H9 (cell line): Measurements from ENCODE around the gene NTF3. TPM values are rescaled to one million over a fixed set of nuclear protein-coding genes. Genes with fewer than 3 reads are reported as not detected.

ENCODE experiments used
- DNase-seq: peaks from one replicate; pipeline ENCODE4 v3.0.0-alpha.2; 2017
- H2AFZ ChIP-seq: one replicate; pipeline ENCODE4 v1.6.1; 2013; ENCODE audit warnings: mild to moderate bottlenecking, low read length, control low read depth, moderate library complexity
- H2AK5ac ChIP-seq: 2 replicates; pipeline ENCODE4 v1.6.1; 2013; ENCODE audit warnings: low read length, control low read depth, mixed read lengths; ENCODE audit not compliant: insufficient read length
- H2BK120ac ChIP-seq: one replicate; pipeline ENCODE4 v1.6.1; 2013; ENCODE audit warnings: low read depth, mild to moderate bottlenecking, low read length, control low read depth, inconsistent platforms; ENCODE audit not compliant: poor library complexity, severe bottlenecking
- H2BK12ac ChIP-seq: 2 replicates; pipeline ENCODE4 v1.6.1; 2013; ENCODE audit warnings: low read length, control low read depth, mixed read lengths, low read depth; ENCODE audit not compliant: insufficient read length
- H2BK15ac ChIP-seq: 2 replicates; pipeline ENCODE4 v1.6.1; 2013; ENCODE audit warnings: low read depth, low read length, control low read depth
- H2BK20ac ChIP-seq: one replicate; pipeline ENCODE4 v1.6.1; 2013; ENCODE audit warnings: low read depth, mild to moderate bottlenecking, low read length, control low read depth, inconsistent platforms; ENCODE audit not compliant: poor library complexity, severe bottlenecking
- H2BK5ac ChIP-seq: 2 replicates; pipeline ENCODE4 v1.6.1; 2013; ENCODE audit warnings: low read length, control low read depth, mixed read lengths; ENCODE audit not compliant: insufficient read length
- H3K14ac ChIP-seq: 2 replicates; pipeline ENCODE4 v1.6.1; 2013; ENCODE audit warnings: low read length, control low read depth; ENCODE audit not compliant: insufficient read depth
- H3K18ac ChIP-seq: 2 replicates; pipeline ENCODE4 v1.6.1; 2013; ENCODE audit warnings: low read depth, mild to moderate bottlenecking, mixed read lengths, low read length, control low read depth; ENCODE audit not compliant: insufficient read length
- H3K23ac ChIP-seq: 2 replicates; pipeline ENCODE4 v1.6.1; 2013; ENCODE audit warnings: low read length, control low read depth, mixed read lengths, low read depth; ENCODE audit not compliant: insufficient read length
- H3K23me2 ChIP-seq: 2 replicates; pipeline ENCODE4 v1.6.1; 2013; ENCODE audit warnings: low read depth, mild to moderate bottlenecking, mixed read lengths, low read length, control low read depth; ENCODE audit not compliant: insufficient read length, poor library complexity, severe bottlenecking
- H3K27ac ChIP-seq: 2 replicates; pipeline ENCODE4 v1.5.1; 2013; ENCODE audit warnings: low read length, control low read depth, mixed read lengths, low read depth; ENCODE audit not compliant: insufficient read length
- H3K27me3 ChIP-seq: 2 replicates; pipeline ENCODE4 v1.6.1; 2013; ENCODE audit warnings: low read length, control low read depth, inconsistent platforms; ENCODE audit not compliant: insufficient read depth
- H3K4ac ChIP-seq: 2 replicates; pipeline ENCODE4 v1.6.1; 2013; ENCODE audit warnings: low read depth, mild to moderate bottlenecking, control low read depth, inconsistent platforms, low read length, moderate library complexity
- H3K4me1 ChIP-seq: 2 replicates; pipeline ENCODE4 v1.6.1; 2013; ENCODE audit warnings: low read length, control low read depth, inconsistent platforms; ENCODE audit not compliant: insufficient read depth
- H3K4me2 ChIP-seq: 2 replicates; pipeline ENCODE4 v1.6.1; 2013; ENCODE audit warnings: low read length, control low read depth, mixed read lengths; ENCODE audit not compliant: insufficient read length, insufficient read depth
- H3K56ac ChIP-seq: 2 replicates; pipeline ENCODE4 v1.6.1; 2013; ENCODE audit warnings: low read depth, mild to moderate bottlenecking, mixed read lengths, low read length, control low read depth; ENCODE audit not compliant: insufficient read length
- H3K79me1 ChIP-seq: 2 replicates; pipeline ENCODE4 v1.6.1; 2013; ENCODE audit warnings: low read depth, mild to moderate bottlenecking, moderate library complexity, low read length, control low read depth, inconsistent platforms; ENCODE audit not compliant: insufficient read depth, poor library complexity, severe bottlenecking
- H3K79me2 ChIP-seq: 2 replicates; pipeline ENCODE4 v1.6.1; 2013; ENCODE audit warnings: low read length, control low read depth, inconsistent platforms; ENCODE audit not compliant: insufficient read depth
- H3K9ac ChIP-seq: 2 replicates; pipeline ENCODE4 v1.6.1; 2013; ENCODE audit warnings: low read length, control low read depth, mixed read lengths; ENCODE audit not compliant: insufficient read length; ENCODE audit errors: extremely low read depth
- H3K9me3 ChIP-seq: one replicate; pipeline ENCODE4 v1.6.1; 2013; ENCODE audit warnings: low read depth, low read length, inconsistent platforms; ENCODE audit not compliant: control insufficient read depth
- H3T11ph ChIP-seq: one replicate; pipeline ENCODE4 v1.6.1; 2013; ENCODE audit warnings: mild to moderate bottlenecking, low read length, control low read depth, inconsistent platforms
- H4K20me1 ChIP-seq: one replicate; pipeline ENCODE4 v1.6.1; 2013; ENCODE audit not compliant: control insufficient read depth, insufficient read length, insufficient read depth
- H4K5ac ChIP-seq: 2 replicates; pipeline ENCODE4 v1.6.1; 2013; ENCODE audit warnings: low read depth, mild to moderate bottlenecking, mixed read lengths, low read length, control low read depth; ENCODE audit not compliant: insufficient read length
- H4K8ac ChIP-seq: replicated peaks from 2 replicates; pipeline ENCODE4 v1.6.1; 2013; ENCODE audit warnings: low read length, control low read depth, mixed read lengths, low read depth; ENCODE audit not compliant: insufficient read length
- H4K91ac ChIP-seq: 2 replicates; pipeline ENCODE4 v1.6.1; 2013; ENCODE audit warnings: low read depth, mild to moderate bottlenecking, moderate library complexity, mixed read lengths, low read length, control low read depth; ENCODE audit not compliant: insufficient read length
- H3K27ac Mint-ChIP-seq, 3 experiments: 2 replicates in 2 of 3; 3 replicates in 1 of 3; pipeline ENCODE4 v1.8.0; 2020 to 2021; ENCODE audit warnings: mixed read lengths in 3 of 3, mild to moderate bottlenecking in 1 of 3, moderate library complexity in 1 of 3
- H3K27me3 Mint-ChIP-seq: 2 replicates; pipeline ENCODE4 v1.8.0; 2021; ENCODE audit warnings: low read depth, mild to moderate bottlenecking, moderate library complexity, mixed read lengths
- H3K36me3 Mint-ChIP-seq, 3 experiments: 2 replicates in 2 of 3; 3 replicates in 1 of 3; pipeline ENCODE4 v1.8.0; 2020 to 2021; ENCODE audit warnings: low read depth in 3 of 3, mixed read lengths in 3 of 3; ENCODE audit not compliant: insufficient read depth in 1 of 3
- H3K4me1 Mint-ChIP-seq, 2 experiments: 2 replicates each; pipeline ENCODE4 v1.8.0; 2020; ENCODE audit warnings: mixed read lengths in 2 of 2
- H3K4me3 Mint-ChIP-seq, 2 experiments: 2 replicates in 1 of 2; 3 replicates in 1 of 2; pipeline ENCODE4 v1.8.0; 2020 to 2021; ENCODE audit warnings: mild to moderate bottlenecking in 2 of 2, mixed read lengths in 2 of 2, moderate library complexity in 1 of 2
- H3K9me3 Mint-ChIP-seq, 2 experiments: 2 replicates in 1 of 2; 3 replicates in 1 of 2; pipeline ENCODE4 v1.8.0; 2020; ENCODE audit warnings: mild to moderate bottlenecking in 2 of 2, mixed read lengths in 2 of 2, moderate library complexity in 1 of 2
- CTCF ChIP-seq: fragments of 200-600 bp; sonication (generic); conservative IDR thresholded peaks from 3 replicates; pipeline ENCODE4 v1.8.0; 2021; ENCODE audit warnings: antibody characterized with exemption, mild to moderate bottlenecking
- WGBS: extraction: QIAGEN DNeasy Blood & Tissue Kit; methylation state at CpG from one replicate; pipeline ENCODE4 v1.1.7; 2013; ENCODE audit warnings: missing lambda C conversion rate, low lambda C conversion rate, mixed read lengths; ENCODE audit not compliant: insufficient read length; ENCODE audit errors: extremely low coverage; 5-methylcytosine and 5-hydroxymethylcytosine counted together
- total RNA-seq: library from RNA; stranded (reverse); gene quantifications from 2 replicates; pipeline ENCODE4 v1.2.1, GENCODE V29; 2021

NTF3 gene
- total RNA-seq, 1 experiment from 2014 or later: 0.48 TPM

GRCh38 chr12:5470221-5470620 lies 38.3 kb downstream of the NTF3 start:
- no CpG with 5 or more reads among the region's 7 CpGs for WGBS

More at GRCh38 chr12:5470221-5470620, 38.3 kb downstream of the NTF3 start:
- DNase-seq: no peak
- H3K4ac ChIP-seq: no peak overlapping the region
- H3K27ac ChIP-seq: no peak overlapping the region
- no peak overlapping the region for H2BK5ac ChIP-seq
- H3K56ac ChIP-seq: no peak overlapping the region
- no peaks in the 10 kb centered on the region for H3K27me3 ChIP-seq
- no peak overlapping the region for H4K8ac ChIP-seq
- no peak overlapping the region for H2BK12ac ChIP-seq
- no peak overlapping the region for H2BK20ac ChIP-seq
- H3K23ac ChIP-seq: no peak overlapping the region
- no peak overlapping the region for H3K18ac ChIP-seq
- H3K4me1 Mint-ChIP-seq: peaks cover 18 to 21% of the 10 kb centered on the region in 2 experiments
- H2AFZ ChIP-seq: no peak overlapping the region
- H2BK15ac ChIP-seq: no peak overlapping the region
- H3K14ac ChIP-seq: no peak overlapping the region
- H3K23me2 ChIP-seq: no peaks in the 10 kb centered on the region
- peaks cover 4% of the 10 kb centered on the region; the same call in 1 of the 2 replicates for H3K4me1 ChIP-seq
- H4K91ac ChIP-seq: no peak overlapping the region
- H3K9me3 Mint-ChIP-seq: no peaks in the 10 kb centered on the region
- no peak overlapping the region for H3K9ac ChIP-seq
- H2BK120ac ChIP-seq: no peak overlapping the region
- H3T11ph ChIP-seq: no peak overlapping the region
- H3K27me3 Mint-ChIP-seq: peaks cover 20% of the 10 kb centered on the region
- H3K79me1 ChIP-seq: no peaks in the 10 kb centered on the region
- H3K4me3 Mint-ChIP-seq: no peak overlapping the region
- H3K79me2 ChIP-seq: no peaks in the 10 kb centered on the region
- H3K4me2 ChIP-seq: no peak overlapping the region
- H3K27ac Mint-ChIP-seq: 0 out of 7 replicates have a peak overlapping the region, but pooled peaks of 1 of the 3 experiments have one; percentile 11
- no peaks in the 10 kb centered on the region for H3K9me3 ChIP-seq
- no peak overlapping the region for H2AK5ac ChIP-seq
- H3K36me3 Mint-ChIP-seq: no peaks in the 10 kb centered on the region; a peak in 1 of 7 replicates
- no peak overlapping the region for H4K5ac ChIP-seq
- no peaks in the 10 kb centered on the region for H4K20me1 ChIP-seq
- no peak for TF ChIP-seq CTCF
